ENCODE data around the gene CSF1R.

CSF1R gene

DNA sequence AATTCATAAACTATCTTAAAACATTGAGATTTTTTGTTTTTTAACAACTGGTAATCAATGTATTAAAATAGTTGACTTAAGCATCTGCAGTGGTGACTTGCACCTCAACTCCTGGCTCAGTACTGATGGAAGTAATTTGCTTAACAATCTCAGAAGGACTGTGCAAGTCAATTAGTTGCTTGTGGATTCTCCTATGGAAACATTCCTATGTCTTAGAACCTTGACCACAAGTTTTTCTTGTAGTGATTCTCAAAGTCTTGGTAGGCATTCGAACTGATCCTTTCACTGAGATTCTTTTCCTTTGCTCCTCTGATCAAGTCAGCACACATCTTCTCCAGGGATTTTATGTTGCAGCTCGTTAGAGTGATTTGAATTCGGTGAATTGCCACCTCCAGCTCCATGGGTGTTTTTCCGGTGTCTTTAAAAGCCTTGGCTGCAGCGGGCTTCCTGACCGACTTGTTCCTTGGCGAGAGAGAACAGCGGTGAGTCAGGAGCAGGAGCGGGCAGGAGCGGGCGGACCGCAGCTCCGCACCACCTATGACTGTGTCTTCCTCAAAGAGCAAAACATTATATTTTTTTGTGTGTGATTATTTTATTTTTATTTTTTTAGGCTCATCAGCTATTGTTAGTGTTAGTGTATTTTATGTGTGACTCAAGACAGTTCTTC, 64.7 kb downstream of the CSF1R start:
- DNase-seq (ENCODE audit: extremely low read depth, low read depth), result no peak
- TF ChIP-seq CTCF (IDR thresholded peaks at IDR 0.05; ENCODE audit: low read depth, low read length), result no peak

GRCh38 chr5:150020249-150020648, 66.1 kb downstream of the CSF1R start:
- no peak for DNase-seq (ENCODE audit: extremely low read depth, low read depth)
- no peak for TF ChIP-seq CTCF (IDR thresholded peaks at IDR 0.05; ENCODE audit: low read depth, low read length)

GRCh38 chr5:150017226-150018005, 68.9 kb downstream of the CSF1R start:
- DNase-seq (ENCODE audit: extremely low read depth, low read depth), result no peak
- TF ChIP-seq CTCF (IDR thresholded peaks at IDR 0.05; ENCODE audit: low read depth, low read length), result no peak

DNA sequence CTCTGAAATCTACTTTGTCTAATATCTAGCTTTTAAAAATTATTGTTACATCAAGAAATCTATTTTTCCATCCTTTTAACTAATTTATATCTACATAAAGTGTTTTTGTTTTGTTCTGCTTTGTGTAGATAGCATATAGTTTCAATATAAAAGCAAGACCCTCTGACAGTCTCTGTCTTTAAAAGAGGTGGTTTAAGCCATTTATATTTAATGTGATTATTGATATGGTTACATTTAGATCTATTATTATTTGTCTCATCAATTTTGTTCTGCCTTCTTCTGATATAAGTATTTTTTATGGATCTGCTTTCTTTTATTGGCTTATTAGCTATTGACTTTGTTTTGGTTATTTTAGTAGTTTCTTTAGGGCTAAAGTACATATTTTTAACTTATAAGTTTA, 69.8 kb downstream of the CSF1R start:
- DNase-seq (ENCODE audit: extremely low read depth, low read depth), result no peak
- no peak for TF ChIP-seq CTCF (IDR thresholded peaks at IDR 0.05; ENCODE audit: low read depth, low read length)

DNA sequence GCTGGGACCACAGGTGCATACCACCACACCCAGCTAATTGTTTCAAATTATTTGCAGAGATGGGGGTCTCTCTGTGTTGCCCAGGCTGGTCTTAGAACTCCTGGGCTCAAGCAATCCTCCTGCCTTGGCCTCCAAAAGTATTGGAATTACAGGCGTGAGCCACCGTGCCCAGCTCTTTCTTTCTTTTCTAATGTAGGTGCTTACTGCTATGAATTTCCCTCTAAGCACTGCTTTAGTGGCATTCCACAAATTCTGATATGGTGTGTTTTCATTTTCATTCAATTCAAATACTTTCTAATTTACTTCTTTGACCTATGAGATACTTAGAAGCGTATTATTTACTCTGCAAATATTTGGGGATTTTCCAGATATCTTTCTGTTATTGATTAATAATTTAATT, 70.9 kb downstream of the CSF1R start:
- TF ChIP-seq CTCF (IDR thresholded peaks at IDR 0.05; ENCODE audit: low read depth, low read length), result no peak
- no peak for DNase-seq (ENCODE audit: extremely low read depth, low read depth)

GRCh38 chr5:150014456-150014855, 71.9 kb downstream of the CSF1R start:
- TF ChIP-seq CTCF (IDR thresholded peaks at IDR 0.05; ENCODE audit: low read depth, low read length), result no peak
- no peak for DNase-seq (ENCODE audit: extremely low read depth, low read depth)

- no peak for DNase-seq (ENCODE audit: extremely low read depth, low read depth)
- no peak for TF ChIP-seq CTCF (IDR thresholded peaks at IDR 0.05; ENCODE audit: low read depth, low read length)
These were observed 72.4 kb downstream of the CSF1R start for GRCh38 chr5:150013931-150014330.
